PC-9 (cell line): ENCODE measurements around the gene C3orf80.

Experiments
- CTCF ChIP-seq: fragments of 200-600 bp; sonication (generic); conservative IDR thresholded peaks from 2 replicates; pipeline ENCODE4 v1.6.1; 2017; ENCODE audit warnings: mixed run types, antibody characterized with exemption, mild to moderate bottlenecking, moderate library complexity
- EZH2 ChIP-seq: fragments of 200-600 bp; sonication (generic); IDR thresholded peaks from 2 replicates; pipeline ENCODE4 v1.8.0; 2017; ENCODE audit warnings: antibody characterized with exemption, low read depth

- TF ChIP-seq CTCF (peak; percentile 50; the same call in 1 of the 2 replicates), EZH2 (no peak)
Observed at GRCh38 chr3:160210799-160211221, 14.4 kb upstream of the C3orf80 start.
